Breast epithelium (tissue), 3 donors: ENCODE measurements around the gene AKAP3.

Experiments
- POLR2A ChIP-seq: fragments of 450-650 bp; IDR thresholded peaks from one replicate; pipeline ENCODE4 v1.6.1; 2016; ENCODE audit warnings: antibody characterized with exemption, mild to moderate bottlenecking, moderate library complexity
- POLR2AphosphoS5 ChIP-seq, 3 donors: sonication (generic); formaldehyde crosslinking; IDR thresholded peaks; one replicate each; pipeline ENCODE4 v1.6.1; 2017; ENCODE audit warnings: antibody characterized with exemption in 3 of 3
- TF ChIP-seq, protein P1 (sequence below), 3 donors: fragments of 450-650 bp; IDR thresholded peaks; one replicate each; pipeline ENCODE4 v1.5.1; 2016 to 2017; ENCODE audit warnings: antibody characterized with exemption in 3 of 3, mild to moderate bottlenecking in 3 of 3, moderate library complexity in 3 of 3

DNA sequence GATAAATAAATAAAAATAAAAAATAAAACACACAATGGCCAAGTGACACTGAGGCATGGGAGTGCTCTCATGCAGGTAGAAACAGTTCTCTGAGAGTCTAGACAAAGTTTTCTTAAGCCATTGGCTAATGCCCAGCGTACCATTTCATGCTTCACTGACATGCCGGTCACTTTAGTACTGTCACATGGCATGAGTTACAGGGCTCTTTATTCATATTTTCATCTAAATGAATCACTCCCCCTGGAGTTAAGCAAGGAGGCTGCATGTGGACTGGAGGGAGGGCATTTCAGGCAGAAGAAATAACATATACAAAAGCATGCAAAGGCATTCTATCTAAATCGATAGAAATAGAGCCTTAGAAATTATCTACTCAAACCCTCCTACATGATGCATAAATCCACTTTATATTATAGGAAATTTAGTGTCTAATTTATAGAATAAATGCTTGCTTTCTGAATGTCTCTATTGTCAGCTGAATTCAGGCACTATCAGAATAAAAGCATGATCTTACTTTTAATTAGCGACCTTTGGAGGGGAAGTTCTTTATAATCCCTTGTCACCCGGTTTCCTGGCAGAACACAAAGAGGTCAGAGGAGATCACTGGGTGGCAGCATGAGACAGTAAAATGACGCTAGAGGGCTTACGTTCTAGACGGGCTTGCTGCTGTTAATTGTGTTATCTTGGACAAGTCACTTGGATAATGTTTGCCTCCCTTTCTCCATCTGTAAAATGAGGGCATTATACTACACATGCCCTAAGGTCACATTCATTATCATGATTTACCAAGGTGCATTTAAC, 69.3 kb downstream of the AKAP3 start:
- TF ChIP-seq POLR2AphosphoS5 (IDR thresholded peaks at IDR 0.05) (no peak), POLR2A (no peak)
- TF ChIP-seq, protein P1, sequence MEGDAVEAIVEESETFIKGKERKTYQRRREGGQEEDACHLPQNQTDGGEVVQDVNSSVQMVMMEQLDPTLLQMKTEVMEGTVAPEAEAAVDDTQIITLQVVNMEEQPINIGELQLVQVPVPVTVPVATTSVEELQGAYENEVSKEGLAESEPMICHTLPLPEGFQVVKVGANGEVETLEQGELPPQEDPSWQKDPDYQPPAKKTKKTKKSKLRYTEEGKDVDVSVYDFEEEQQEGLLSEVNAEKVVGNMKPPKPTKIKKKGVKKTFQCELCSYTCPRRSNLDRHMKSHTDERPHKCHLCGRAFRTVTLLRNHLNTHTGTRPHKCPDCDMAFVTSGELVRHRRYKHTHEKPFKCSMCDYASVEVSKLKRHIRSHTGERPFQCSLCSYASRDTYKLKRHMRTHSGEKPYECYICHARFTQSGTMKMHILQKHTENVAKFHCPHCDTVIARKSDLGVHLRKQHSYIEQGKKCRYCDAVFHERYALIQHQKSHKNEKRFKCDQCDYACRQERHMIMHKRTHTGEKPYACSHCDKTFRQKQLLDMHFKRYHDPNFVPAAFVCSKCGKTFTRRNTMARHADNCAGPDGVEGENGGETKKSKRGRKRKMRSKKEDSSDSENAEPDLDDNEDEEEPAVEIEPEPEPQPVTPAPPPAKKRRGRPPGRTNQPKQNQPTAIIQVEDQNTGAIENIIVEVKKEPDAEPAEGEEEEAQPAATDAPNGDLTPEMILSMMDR (IDR thresholded peaks at IDR 0.05): no peak
